OCI-LY7 (cell line): ENCODE measurements around the gene ATP9B. TPM values are rescaled to one million over a fixed set of nuclear protein-coding genes. Genes with fewer than 3 reads are reported as not detected.
"Not testable (repeated sequence)": the region's sequence is repeated elsewhere in the genome, so short reads cannot be mapped to it uniquely, and the experiment has no call there.

Experiments used
- BruUV-seq: library from RNA; stranded (reverse); fragments of 400-500 nt; replicated peaks from 2 replicates; lab custom pipeline; 2021; lab: Mats Ljungman, UMichigan
- CTCF ChIA-PET: fragments of 300-600 bp; sonication (Branson Sonifier 250); formaldehyde crosslinking; loops from one replicate; lab custom pipeline; 2022; ENCODE audit warnings: antibody characterized with exemption; ENCODE audit not compliant: unreplicated experiment; lab: Charles Lee
- POLR2A ChIA-PET: fragments of 300-600 bp; sonication (Branson Sonifier 250); formaldehyde crosslinking; loops from one replicate; lab custom pipeline; 2022; ENCODE audit warnings: antibody characterized with exemption; lab: Charles Lee
- DNase-seq: peaks from one replicate; pipeline ENCODE4 v3.0.0-alpha.2; 2015; ENCODE audit warnings: low spot score
- H2AFZ ChIP-seq: fragments of 200-600 bp; sonication (generic), shearing (Covaris generic); 2 replicates; pipeline ENCODE4 v1.6.1; 2014; ENCODE audit warnings: mild to moderate bottlenecking, antibody characterized with exemption, low read length, moderate library complexity
- H3K27ac ChIP-seq: fragments of 200-600 bp; sonication (generic); 2 replicates; pipeline ENCODE4 v1.5.1; 2014; ENCODE audit warnings: mixed run types, low read depth, mild to moderate bottlenecking, moderate library complexity, low read length, inconsistent platforms; ENCODE audit not compliant: poor library complexity, severe bottlenecking
- H3K36me3 ChIP-seq: fragments of 200-600 bp; sonication (generic); 2 replicates; pipeline ENCODE4 v1.6.1; 2014; ENCODE audit warnings: mild to moderate bottlenecking, antibody characterized with exemption, low read length, moderate library complexity, mixed read lengths; ENCODE audit not compliant: insufficient read depth
- H3K4me1 ChIP-seq: fragments of 200-600 bp; sonication (generic); 2 replicates; pipeline ENCODE4 v1.5.1; 2014; ENCODE audit warnings: mild to moderate bottlenecking, low read length; ENCODE audit not compliant: insufficient read depth, poor library complexity, severe bottlenecking
- H3K4me2 ChIP-seq: fragments of 200-600 bp; sonication (generic); 2 replicates; pipeline ENCODE4 v1.6.1; 2014; ENCODE audit warnings: mild to moderate bottlenecking, low read length
- H3K4me3 ChIP-seq: fragments of 200-600 bp; sonication (generic); 2 replicates; pipeline ENCODE4 v1.5.1; 2014; ENCODE audit warnings: mild to moderate bottlenecking, low read depth, low read length; ENCODE audit not compliant: poor library complexity, severe bottlenecking
- H3K79me2 ChIP-seq: fragments of 200-600 bp; sonication (generic); 2 replicates; pipeline ENCODE4 v1.6.1; 2016; ENCODE audit warnings: low read depth, mild to moderate bottlenecking, low read length, moderate library complexity, mixed read lengths; ENCODE audit not compliant: insufficient read depth
- H3K9me2 ChIP-seq: fragments of 200-600 bp; sonication (generic); 2 replicates; pipeline ENCODE4 v1.6.1; 2016; ENCODE audit warnings: mild to moderate bottlenecking, low read length, mixed read lengths; ENCODE audit not compliant: insufficient read depth
- H3K9me3 ChIP-seq: fragments of 200-600 bp; sonication (generic); 2 replicates; pipeline ENCODE4 v1.6.1; 2014; ENCODE audit warnings: mild to moderate bottlenecking, mixed run types, low read length, mixed read lengths
- H4K20me1 ChIP-seq: fragments of 200-600 bp; sonication (generic); 2 replicates; pipeline ENCODE4 v1.6.1; 2014; ENCODE audit warnings: mild to moderate bottlenecking, antibody characterized with exemption, low read length, moderate library complexity, mixed read lengths; ENCODE audit not compliant: insufficient read depth
- EZH2phosphoT487 ChIP-seq: fragments of 200-600 bp; sonication (generic); IDR thresholded peaks from 2 replicates; pipeline ENCODE4 v1.6.1; 2018; ENCODE audit warnings: low read depth, borderline replicate concordance, mild to moderate bottlenecking, mixed run types, antibody characterized with exemption, low read length, moderate library complexity, mixed read lengths
- intact Hi-C: fragments of 100-400 bp; cut with micrococcal nuclease; formaldehyde crosslinking; loops from one replicate; pipeline ENCODE4 v1.10.0; 2022; ENCODE audit not compliant: unreplicated experiment
- total RNA-seq, 2 experiments: library from RNA; depleted of rRNA in 1 of 2; stranded (reverse); fragments of >200 nt in 1 of 2; shearing (Covaris generic) in 1 of 2; gene quantifications; 2 replicates each; pipeline ENCODE4 v1.2.3, GENCODE V29; 2014 to 2022
- TF ChIP-seq, protein P1 (sequence below): fragments of 200-600 bp; sonication (generic); conservative IDR thresholded peaks from 2 replicates; pipeline ENCODE4 v1.5.1; 2014; ENCODE audit warnings: mild to moderate bottlenecking, antibody characterized with exemption, low read length, moderate library complexity, mixed read lengths

Gene ATP9B
- total RNA-seq, 2 experiments from 2014 or later, result 27.1 to 36.4 TPM

- no peak overlapping the region for H3K27ac ChIP-seq
- peaks cover 8% of the 10 kb centered on the region; the same call in 1 of the 2 replicates for H3K36me3 ChIP-seq
These were observed 257.4 kb downstream of the ATP9B start for GRCh38 chr18:79326413-79327198.

DNA sequence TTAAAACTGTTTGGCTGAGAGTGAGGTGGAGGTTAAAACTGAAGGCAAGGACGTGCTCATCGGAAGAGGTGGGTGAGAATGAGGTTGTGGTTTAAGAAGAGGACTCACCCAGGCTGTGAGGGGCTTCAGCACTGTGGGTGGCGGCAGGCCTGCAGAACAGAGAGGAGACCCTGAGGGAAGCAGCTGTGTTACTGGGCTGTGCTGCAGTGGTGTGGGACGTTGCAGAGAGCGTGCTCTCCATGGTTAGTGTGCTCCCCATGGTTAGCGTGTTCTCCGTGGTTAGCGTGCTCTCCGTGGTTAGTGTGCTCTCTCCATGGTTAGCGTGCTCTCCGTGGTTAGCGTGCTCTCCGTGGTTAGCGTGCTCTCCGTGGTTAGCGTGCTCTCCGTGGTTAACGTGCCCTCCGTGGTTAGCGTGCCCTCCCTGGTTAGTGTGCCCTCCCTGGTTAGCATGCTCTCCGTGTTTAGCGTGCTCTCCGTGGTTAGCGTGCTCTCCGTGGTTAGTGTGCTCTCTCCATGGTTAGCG, 258.1 kb downstream of the ATP9B start:
- no TSS peak for BruUV-seq
- Histone ChIP-seq H3K36me3 (peaks cover 8% of the 10 kb centered on the region; the same call in 1 of the 2 replicates), H3K9me2 (no peaks in the 10 kb centered on the region), H3K4me1 (no peaks in the 10 kb centered on the region), H3K27ac (no peak overlapping the region), H3K79me2 (no peaks in the 10 kb centered on the region), H3K9me3 (0 out of 2 replicates have a peak, but pooled peaks cover 5% of the 10 kb centered on the region), H4K20me1 (no peaks in the 10 kb centered on the region), H3K4me2 (no peak overlapping the region), H3K4me3 (no peak overlapping the region), H2AFZ (no peak overlapping the region)
- ChIA-PET POLR2A (no interaction called here), CTCF (no interaction called here)
- intact Hi-C loops, result no loop called here
- DNase-seq, result no peak
- no peak for TF ChIP-seq EZH2phosphoT487
- TF ChIP-seq, protein P1, sequence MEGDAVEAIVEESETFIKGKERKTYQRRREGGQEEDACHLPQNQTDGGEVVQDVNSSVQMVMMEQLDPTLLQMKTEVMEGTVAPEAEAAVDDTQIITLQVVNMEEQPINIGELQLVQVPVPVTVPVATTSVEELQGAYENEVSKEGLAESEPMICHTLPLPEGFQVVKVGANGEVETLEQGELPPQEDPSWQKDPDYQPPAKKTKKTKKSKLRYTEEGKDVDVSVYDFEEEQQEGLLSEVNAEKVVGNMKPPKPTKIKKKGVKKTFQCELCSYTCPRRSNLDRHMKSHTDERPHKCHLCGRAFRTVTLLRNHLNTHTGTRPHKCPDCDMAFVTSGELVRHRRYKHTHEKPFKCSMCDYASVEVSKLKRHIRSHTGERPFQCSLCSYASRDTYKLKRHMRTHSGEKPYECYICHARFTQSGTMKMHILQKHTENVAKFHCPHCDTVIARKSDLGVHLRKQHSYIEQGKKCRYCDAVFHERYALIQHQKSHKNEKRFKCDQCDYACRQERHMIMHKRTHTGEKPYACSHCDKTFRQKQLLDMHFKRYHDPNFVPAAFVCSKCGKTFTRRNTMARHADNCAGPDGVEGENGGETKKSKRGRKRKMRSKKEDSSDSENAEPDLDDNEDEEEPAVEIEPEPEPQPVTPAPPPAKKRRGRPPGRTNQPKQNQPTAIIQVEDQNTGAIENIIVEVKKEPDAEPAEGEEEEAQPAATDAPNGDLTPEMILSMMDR, result no peak

More at GRCh38 chr18:79326413-79327198, 257.4 kb downstream of the ATP9B start:
- intact Hi-C loops, result no loop called here
- DNase-seq, result no peak
- POLR2A ChIA-PET, result no interaction called here
- Histone ChIP-seq H3K4me2 (no peak overlapping the region), H3K79me2 (no peaks in the 10 kb centered on the region), H4K20me1 (no peaks in the 10 kb centered on the region), H3K4me3 (no peak overlapping the region), H3K9me2 (no peaks in the 10 kb centered on the region), H3K9me3 (0 out of 2 replicates have a peak, but pooled peaks cover 5% of the 10 kb centered on the region), H3K4me1 (no peaks in the 10 kb centered on the region), H2AFZ (no peak overlapping the region)
- CTCF ChIA-PET, result no interaction called here
- BruUV-seq, result no TSS peak
- no peak for TF ChIP-seq EZH2phosphoT487
- TF ChIP-seq, protein P1, result no peak

- H3K4me2 ChIP-seq, H3K27ac ChIP-seq, POLR2A ChIA-PET, H4K20me1 ChIP-seq, H3K36me3 ChIP-seq, DNase-seq, intact Hi-C loops, H3K79me2 ChIP-seq, H3K9me3 ChIP-seq, BruUV-seq, H3K9me2 ChIP-seq, CTCF ChIA-PET, H3K4me3 ChIP-seq, H3K4me1 ChIP-seq, H2AFZ ChIP-seq: not testable (repeated sequence)
These were observed 258.7 kb downstream of the ATP9B start for GRCh38 chr18:79327915-79328314.
